ENCODE data around the gene NLRP8.
"Not testable (repeated sequence)": the region's sequence is repeated elsewhere in the genome, so short reads cannot be mapped to it uniquely, and the experiment has no call there.

GRCh38 chr19:55929258-55929657 lies 18.4 kb upstream of the NLRP8 start:
- TF ChIP-seq, protein P1, sequence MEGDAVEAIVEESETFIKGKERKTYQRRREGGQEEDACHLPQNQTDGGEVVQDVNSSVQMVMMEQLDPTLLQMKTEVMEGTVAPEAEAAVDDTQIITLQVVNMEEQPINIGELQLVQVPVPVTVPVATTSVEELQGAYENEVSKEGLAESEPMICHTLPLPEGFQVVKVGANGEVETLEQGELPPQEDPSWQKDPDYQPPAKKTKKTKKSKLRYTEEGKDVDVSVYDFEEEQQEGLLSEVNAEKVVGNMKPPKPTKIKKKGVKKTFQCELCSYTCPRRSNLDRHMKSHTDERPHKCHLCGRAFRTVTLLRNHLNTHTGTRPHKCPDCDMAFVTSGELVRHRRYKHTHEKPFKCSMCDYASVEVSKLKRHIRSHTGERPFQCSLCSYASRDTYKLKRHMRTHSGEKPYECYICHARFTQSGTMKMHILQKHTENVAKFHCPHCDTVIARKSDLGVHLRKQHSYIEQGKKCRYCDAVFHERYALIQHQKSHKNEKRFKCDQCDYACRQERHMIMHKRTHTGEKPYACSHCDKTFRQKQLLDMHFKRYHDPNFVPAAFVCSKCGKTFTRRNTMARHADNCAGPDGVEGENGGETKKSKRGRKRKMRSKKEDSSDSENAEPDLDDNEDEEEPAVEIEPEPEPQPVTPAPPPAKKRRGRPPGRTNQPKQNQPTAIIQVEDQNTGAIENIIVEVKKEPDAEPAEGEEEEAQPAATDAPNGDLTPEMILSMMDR (IDR thresholded peaks at IDR 0.05) = not testable (repeated sequence)
- TF ChIP-seq POLR2AphosphoS5, POLR2A (IDR thresholded peaks at IDR 0.05): not testable (repeated sequence)

Data from breast epithelium (tissue), 3 donors.